Vagina (tissue), 2 donors: Measurements from ENCODE around the gene AADACL3.

ENCODE experiments used
- CTCF ChIP-seq, 3 experiments: fragments of 450-650 bp in 2 of 3; fragments of 200-600 bp in 1 of 3; sonication (generic) in 1 of 3; IDR thresholded peaks; one replicate each; pipeline ENCODE4 v1.5.1; 2017 to 2019; ENCODE audit warnings: antibody characterized with exemption in 3 of 3, mild to moderate bottlenecking in 2 of 3, moderate library complexity in 2 of 3
- POLR2A ChIP-seq, 2 donors: fragments of 450-650 bp; IDR thresholded peaks; one replicate each; pipeline ENCODE4 v1.6.1; 2017; ENCODE audit warnings: antibody characterized with exemption in 2 of 2, mild to moderate bottlenecking in 2 of 2, moderate library complexity in 2 of 2

- no peak for TF ChIP-seq POLR2A (IDR thresholded peaks at IDR 0.05)
- TF ChIP-seq CTCF (IDR thresholded peaks at IDR 0.05): no peak
Measured at GRCh38 chr1:12669529-12670068, 46.3 kb upstream of the AADACL3 start.
